Measurements from ENCODE around the gene UBE2G2.

DNA sequence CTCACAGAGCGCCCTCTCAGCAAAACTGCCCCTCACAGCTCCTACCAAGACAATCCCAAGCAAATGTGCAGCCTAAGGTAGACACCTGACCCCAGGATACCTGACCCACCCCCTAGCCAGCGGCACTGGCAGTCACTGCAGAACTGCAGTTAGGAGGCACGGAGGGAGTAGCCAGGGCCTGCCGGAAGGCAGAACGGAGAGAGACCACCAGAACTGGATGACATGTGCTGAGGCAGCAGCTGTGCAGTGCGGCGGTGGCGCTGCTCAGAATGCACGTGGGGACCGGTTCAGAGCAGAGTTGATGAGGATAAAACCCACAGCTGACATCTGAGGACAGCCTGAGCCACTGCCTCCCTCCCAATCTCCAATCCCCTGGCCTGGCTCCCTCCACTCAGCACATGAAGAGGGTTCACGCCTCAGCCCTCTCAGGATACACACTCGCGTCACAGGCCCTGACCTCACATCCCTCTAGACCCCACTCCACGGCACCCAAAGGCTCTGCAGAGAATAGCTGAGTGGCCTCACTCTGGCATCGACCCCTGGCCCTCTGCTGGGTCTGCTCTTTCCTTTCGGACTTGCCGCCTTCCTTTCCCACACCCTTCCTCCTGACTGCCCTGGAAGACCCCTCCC is 29.6 kb downstream of the UBE2G2 start:
- TF ChIP-seq, protein P1, sequence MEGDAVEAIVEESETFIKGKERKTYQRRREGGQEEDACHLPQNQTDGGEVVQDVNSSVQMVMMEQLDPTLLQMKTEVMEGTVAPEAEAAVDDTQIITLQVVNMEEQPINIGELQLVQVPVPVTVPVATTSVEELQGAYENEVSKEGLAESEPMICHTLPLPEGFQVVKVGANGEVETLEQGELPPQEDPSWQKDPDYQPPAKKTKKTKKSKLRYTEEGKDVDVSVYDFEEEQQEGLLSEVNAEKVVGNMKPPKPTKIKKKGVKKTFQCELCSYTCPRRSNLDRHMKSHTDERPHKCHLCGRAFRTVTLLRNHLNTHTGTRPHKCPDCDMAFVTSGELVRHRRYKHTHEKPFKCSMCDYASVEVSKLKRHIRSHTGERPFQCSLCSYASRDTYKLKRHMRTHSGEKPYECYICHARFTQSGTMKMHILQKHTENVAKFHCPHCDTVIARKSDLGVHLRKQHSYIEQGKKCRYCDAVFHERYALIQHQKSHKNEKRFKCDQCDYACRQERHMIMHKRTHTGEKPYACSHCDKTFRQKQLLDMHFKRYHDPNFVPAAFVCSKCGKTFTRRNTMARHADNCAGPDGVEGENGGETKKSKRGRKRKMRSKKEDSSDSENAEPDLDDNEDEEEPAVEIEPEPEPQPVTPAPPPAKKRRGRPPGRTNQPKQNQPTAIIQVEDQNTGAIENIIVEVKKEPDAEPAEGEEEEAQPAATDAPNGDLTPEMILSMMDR (IDR thresholded peaks at IDR 0.05): no peak
- no peak for TF ChIP-seq ZFX (IDR thresholded peaks at IDR 0.05; ENCODE audit: borderline replicate concordance)

All from 22Rv1 (cell line).